K562 (cell line): ENCODE measurements around the gene KCNJ2.

ENCODE experiments used
- GATA2 ChIP-seq: sonication (generic); formaldehyde crosslinking; IDR thresholded peaks from 2 replicates; pipeline ENCODE4 v1.4.0; 2020; ENCODE audit warnings: mild to moderate bottlenecking, missing genetic modification reagents
- SIRT6 ChIP-seq: IDR thresholded peaks from one replicate; pipeline ENCODE4 v1.6.1; 2012; ENCODE audit warnings: low read depth, mild to moderate bottlenecking, control low read depth, inconsistent platforms, low read length, moderate library complexity

DNA sequence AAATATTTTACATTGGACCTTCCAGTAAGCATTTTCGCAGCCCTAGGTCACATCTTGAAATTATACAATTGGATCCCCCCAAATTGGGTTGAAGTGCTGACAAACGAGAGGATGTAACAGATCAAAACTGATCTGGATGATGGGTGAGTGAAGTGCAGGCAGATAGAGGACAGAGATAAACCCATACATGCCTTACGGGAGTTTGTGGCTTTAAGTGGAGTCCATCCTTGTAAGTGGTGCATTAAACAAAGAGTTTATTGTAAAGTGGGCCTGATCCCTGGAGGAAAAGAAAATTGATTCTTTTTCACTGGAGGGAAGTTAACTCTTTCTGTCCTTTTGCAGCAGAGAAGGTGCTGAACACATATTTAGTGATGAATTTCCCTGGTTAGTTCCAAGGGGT is 39.0 kb upstream of the KCNJ2 start:
- TF ChIP-seq GATA2 (CRISPR knock-in tag) (no peak), SIRT6 (no peak)
